ENCODE measurements around the gene THAP4. TPM values are rescaled to one million over a fixed set of nuclear protein-coding genes. Genes with fewer than 3 reads are reported as not detected.

THAP4 gene
- total and polyA plus RNA-seq, 2 of the 13 experiments (the other 11 are each of a cell fraction or from before 2014, with no cell fraction given), result 59.7 to 75.7 TPM

DNA sequence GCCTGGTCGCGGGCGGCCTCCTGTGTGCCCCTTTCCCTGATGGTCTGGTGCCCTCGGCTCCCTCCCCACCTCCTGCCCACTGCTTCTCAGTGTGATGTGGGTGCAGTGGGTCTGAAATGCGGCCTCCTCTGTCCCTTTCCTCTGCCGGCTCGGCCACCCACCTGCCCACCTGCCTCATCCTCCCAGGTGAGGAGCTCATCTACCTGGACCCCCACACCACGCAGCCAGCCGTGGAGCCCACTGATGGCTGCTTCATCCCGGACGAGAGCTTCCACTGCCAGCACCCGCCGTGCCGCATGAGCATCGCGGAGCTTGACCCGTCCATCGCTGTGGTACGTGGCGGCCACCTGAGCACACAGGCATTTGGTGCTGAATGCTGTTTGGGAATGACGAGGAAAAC lies 31.4 kb upstream of the THAP4 start:
- no peak overlapping the region for H3K4me2 ChIP-seq (ENCODE audit: low read depth, low read length)
- intact Hi-C loops (cut with micrococcal nuclease; ENCODE audit: unreplicated experiment) (no loop called here), in situ Hi-C loops (cut with HindIII; ENCODE audit: extremely low pct_ligation_motif_present, low pct_unique_long_range_greater_than_20kb) (no loop called here)
- H3K27me3 ChIP-seq (ENCODE audit: control insufficient read depth in 1 of 2, insufficient read depth in 2 of 2, low read length in 2 of 2), result no peaks in the 10 kb centered on the region
- WGBS (ENCODE audit: low lambda C conversion rate), result 96% methylated on average over 21 of the region's 21 CpGs
- ChIA-PET CTCF (ENCODE audit: low intra/inter-chr PET ratio, low total read pairs) (no interaction called here), POLR2A (no interaction called here)
- no peak overlapping the region for H3K27ac ChIP-seq (ENCODE audit: extremely low read length, insufficient read depth, low read length)
- no peak for DNase-seq (ENCODE audit: low spot score)
- FAIRE-seq, result no peak
- peaks cover 39 to 69% of the 10 kb centered on the region in 2 experiments for H3K36me3 ChIP-seq (replicated peaks in 1 of 2; ENCODE audit: control insufficient read depth in 1 of 2, insufficient read depth in 2 of 2, low read length in 2 of 2)
- peaks cover 7% of the 10 kb centered on the region; the same call in 1 of the 2 replicates for H4K20me1 ChIP-seq (ENCODE audit: insufficient read depth, low read length)
- H3K4me1 ChIP-seq (ENCODE audit: insufficient read depth, low read length), result peaks cover 9% of the 10 kb centered on the region; the same call in 1 of the 2 replicates
- no peak overlapping the region for H3K4me3 ChIP-seq (replicated peaks in 1 of 3; ENCODE audit: insufficient read depth in 1 of 3, low read depth in 2 of 3, low read length in 3 of 3)
- BruUV-seq (replicated peaks), result no TSS peak
- no peaks in the 10 kb centered on the region for H3K79me2 ChIP-seq (ENCODE audit: insufficient read depth, low read length)
- no peak overlapping the region for H2AFZ ChIP-seq (ENCODE audit: low read length)
- H3K9me3 ChIP-seq (ENCODE audit: low read length), result no peaks in the 10 kb centered on the region
- TF ChIP-seq SMARCE1 (IDR thresholded peaks at IDR 0.05; ENCODE audit: borderline replicate concordance) (no peak), ZNF572 (CRISPR knock-in tag; IDR thresholded peaks at IDR 0.05) (no peak), KLF11 (CRISPR knock-in tag; IDR thresholded peaks at IDR 0.05) (no peak), ZNF263 (CRISPR knock-in tag; IDR thresholded peaks at IDR 0.05) (no peak), ZNF672 (CRISPR knock-in tag; IDR thresholded peaks at IDR 0.05) (no peak), KMT2B (CRISPR knock-in tag; IDR thresholded peaks at IDR 0.05) (no peak), CC2D1A (CRISPR knock-in tag; IDR thresholded peaks at IDR 0.05) (no peak), FOXA3 (CRISPR knock-in tag; IDR thresholded peaks at IDR 0.05) (no peak), MXI1 (IDR thresholded peaks at IDR 0.05; ENCODE audit: borderline replicate concordance, low read depth, low read length) (no peak), MEIS1 (CRISPR knock-in tag; IDR thresholded peaks at IDR 0.05; ENCODE audit: borderline replicate concordance) (no peak), ATF2 (CRISPR knock-in tag; IDR thresholded peaks at IDR 0.05) (no peak), SP4 (CRISPR knock-in tag; IDR thresholded peaks at IDR 0.05) (0 out of 2 replicates have a peak, but pooled peaks have one; percentile 12), SKI (IDR thresholded peaks at IDR 0.05; ENCODE audit: partially characterized antibody) (no peak), EZH2 (conservative IDR thresholded peaks at IDR 0.05; ENCODE audit: low read depth, low read length) (no peak), AGO2 (optimal IDR thresholded peaks at IDR 0.05; ENCODE audit: low read depth, low read length) (peak; percentile 39), RBM22 (optimal IDR thresholded peaks at IDR 0.05; ENCODE audit: low read length) (peak; percentile 12), NFATC3 (CRISPR knock-in tag; IDR thresholded peaks at IDR 0.05) (no peak), RFX5 (IDR thresholded peaks at IDR 0.05; ENCODE audit: low read depth, low read length) (no peak), MIER3 (CRISPR knock-in tag; IDR thresholded peaks at IDR 0.05; ENCODE audit: borderline replicate concordance) (no peak)
- TF ChIP-seq, protein P1, sequence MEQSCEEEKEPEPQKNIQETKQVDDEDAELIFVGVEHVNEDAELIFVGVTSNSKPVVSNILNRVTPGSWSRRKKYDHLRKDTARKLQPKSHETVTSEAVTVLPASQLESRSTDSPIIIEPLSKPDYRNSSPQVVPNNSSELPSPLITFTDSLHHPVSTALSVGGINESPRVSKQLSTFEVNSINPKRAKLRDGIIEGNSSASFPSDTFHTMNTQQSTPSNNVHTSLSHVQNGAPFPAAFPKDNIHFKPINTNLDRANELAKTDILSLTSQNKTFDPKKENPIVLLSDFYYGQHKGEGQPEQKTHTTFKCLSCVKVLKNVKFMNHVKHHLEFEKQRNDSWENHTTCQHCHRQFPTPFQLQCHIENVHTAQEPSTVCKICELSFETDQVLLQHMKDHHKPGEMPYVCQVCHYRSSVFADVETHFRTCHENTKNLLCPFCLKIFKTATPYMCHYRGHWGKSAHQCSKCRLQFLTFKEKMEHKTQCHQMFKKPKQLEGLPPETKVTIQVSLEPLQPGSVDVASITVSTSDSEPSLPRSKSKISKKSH (CRISPR knock-in tag; IDR thresholded peaks at IDR 0.05; ENCODE audit: borderline replicate concordance), result 0 out of 2 replicates have a peak, but pooled peaks have one; percentile 20
- no peak for ATAC-seq
- H3K9ac ChIP-seq (ENCODE audit: insufficient read depth, low read depth, low read length), result no peak overlapping the region
